Activated T-cell treated with anti-CD3 and anti-CD28 coated beads, Interleukin-2, amount 50 U/mL, for 1 hour (primary cell): ENCODE results near the gene MACROD2.
"Not testable (repeated sequence)": the region's sequence is repeated elsewhere in the genome, so short reads cannot be mapped to it uniquely, and the experiment has no call there.

ENCODE experiments used
- DNase-seq: peaks from one replicate; pipeline ENCODE4 v3.0.0-alpha.2; 2020

MACROD2 gene

DNA sequence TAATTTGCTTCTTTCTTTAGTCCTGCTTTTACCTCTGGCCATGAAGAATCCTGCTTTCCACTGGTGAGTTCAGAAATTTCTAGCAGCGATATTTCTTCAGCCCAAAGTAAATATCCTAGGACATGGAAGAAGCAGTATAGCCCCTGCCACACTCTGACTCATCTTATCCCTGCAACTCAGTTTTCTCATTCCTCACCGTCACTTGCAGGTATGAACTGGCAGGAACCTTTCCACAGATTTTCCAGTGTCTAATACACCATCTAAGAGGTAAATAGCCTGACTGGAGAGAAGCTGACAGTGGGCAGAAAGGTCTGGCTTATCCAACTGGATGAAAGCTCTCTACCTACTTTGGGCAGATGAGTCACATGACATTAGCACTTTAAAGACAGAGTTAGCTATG is 1158.8 kb downstream of the MACROD2 start:
- DNase-seq, result no peak

DNA sequence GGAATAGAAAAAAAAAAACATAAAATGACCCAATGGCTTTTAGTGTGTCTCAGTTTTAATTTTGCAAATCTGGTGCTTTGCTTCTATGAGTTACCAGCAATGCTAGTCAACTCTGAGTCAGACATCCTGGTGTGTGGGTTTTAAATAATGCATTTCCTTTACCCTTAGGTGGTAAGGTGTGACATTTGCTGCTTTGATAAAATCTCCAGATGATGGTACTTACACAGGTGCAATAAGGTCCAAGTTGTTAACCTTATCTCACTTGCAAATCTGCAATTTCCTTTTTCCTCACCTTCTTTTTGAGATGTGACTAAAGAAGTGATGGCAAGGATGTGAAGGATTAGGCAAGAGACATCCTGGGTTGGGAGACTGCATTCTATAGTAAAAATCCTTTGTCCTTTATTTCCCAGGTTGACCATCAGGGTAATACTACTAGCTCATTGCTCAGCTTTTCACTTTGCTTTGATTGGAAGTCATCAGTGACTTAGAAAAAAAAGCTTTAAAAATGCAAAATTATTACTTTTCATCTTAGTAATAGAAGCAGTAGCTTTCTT is 1160.6 kb downstream of the MACROD2 start:
- DNase-seq, result no peak

DNA sequence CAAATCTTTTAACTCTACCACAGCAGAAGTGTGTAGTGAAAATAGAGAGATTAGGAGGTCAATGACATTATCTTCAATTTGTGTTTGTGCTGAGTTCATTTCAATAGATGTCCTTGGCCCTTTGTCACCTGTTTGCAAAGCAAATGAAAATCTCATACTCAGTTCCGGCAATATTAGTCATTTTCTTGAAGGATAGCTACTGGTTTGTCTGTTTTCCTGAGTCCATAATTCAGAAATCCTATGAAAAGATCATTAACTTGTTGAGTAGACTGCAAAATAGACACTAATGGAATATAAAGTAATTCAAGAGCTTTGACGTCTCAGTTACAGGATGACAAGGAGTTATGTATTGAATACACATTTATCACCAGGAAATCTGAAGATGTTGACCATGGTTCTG is 1163.2 kb downstream of the MACROD2 start:
- DNase-seq, result no peak

DNA sequence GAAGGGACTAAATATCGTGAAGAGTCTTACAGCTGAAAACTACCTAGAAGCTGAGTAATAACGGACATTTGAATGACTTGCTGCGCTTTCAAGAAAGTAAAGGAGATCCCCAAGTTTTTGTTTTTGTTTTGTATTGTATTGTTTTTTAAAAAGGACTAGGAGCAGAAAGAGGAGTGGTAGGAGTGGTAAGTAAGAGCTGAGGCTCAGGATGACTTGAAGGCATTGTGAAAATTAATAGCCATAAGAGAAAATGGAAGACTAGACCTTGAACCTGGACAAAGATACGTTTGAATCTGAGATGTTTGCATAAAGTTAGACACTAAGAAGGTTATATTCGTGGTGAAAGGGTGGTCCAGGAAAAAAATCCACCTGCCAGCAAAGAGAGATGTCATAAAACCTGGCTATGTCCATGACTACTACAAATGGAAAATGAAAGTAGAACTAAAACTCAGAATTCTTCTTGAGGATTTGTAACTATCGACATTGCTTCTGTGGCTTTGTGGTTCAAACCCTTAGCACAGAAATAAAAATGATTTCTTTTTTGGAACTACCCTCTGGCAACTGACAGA is 1166.8 kb downstream of the MACROD2 start:
- DNase-seq, result no peak

DNA sequence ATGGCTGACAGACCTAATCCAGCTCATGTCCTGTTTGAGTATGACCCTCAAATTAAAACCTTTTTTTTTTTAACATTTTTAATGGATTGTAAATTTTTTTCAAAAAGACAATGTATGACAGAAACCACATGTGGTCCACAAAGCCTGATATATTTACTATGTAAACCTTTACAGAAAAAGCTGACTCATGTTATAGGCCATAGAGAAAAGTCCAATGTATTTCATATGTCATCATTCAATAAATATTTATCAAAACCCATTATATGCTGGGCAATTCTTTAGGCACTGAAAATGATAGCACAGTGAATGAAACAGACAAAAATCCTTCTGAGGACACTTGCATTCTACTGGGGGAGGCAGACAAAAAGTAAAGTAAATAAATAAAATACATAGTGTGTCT is 1168.3 kb downstream of the MACROD2 start:
- DNase-seq, result no peak

DNA sequence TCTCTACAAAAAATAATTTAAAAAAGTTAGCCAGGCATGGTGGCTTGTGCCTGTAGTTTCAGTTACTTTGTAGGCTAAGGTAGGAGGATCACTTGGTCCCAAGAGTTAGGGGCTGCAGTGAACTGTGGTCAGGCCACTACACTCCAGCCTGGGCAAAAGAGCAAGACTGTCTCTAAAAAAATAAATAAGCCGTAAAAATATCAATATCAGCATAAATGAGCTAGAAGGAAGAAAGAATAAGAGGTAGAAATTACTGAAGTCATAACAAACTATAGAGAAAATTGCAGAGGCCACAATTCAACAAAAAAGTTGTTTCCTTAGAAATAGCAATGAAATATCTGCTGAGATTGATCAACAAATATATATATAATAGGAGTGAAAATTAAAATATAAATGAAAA is 1169.4 kb downstream of the MACROD2 start:
- no peak for DNase-seq

DNA sequence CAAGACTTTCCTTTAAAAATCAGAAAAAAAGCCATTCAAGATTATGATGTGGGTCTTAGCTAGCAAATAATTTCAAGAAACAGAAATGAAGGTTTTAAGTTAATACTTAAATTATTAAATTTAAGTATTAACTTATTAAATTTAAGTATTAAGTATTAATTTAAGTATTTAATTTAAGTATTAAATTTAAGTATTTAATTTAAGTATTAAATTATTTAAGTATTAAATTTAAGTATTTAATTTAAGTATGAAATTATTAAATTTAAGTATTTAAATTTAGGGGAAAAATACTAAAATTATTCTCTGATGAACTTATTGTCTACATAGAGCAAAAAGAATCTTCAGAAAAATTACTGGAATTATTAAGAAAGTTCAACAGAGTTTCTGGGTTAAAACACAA is 1171.4 kb downstream of the MACROD2 start:
- no peak for DNase-seq

DNA sequence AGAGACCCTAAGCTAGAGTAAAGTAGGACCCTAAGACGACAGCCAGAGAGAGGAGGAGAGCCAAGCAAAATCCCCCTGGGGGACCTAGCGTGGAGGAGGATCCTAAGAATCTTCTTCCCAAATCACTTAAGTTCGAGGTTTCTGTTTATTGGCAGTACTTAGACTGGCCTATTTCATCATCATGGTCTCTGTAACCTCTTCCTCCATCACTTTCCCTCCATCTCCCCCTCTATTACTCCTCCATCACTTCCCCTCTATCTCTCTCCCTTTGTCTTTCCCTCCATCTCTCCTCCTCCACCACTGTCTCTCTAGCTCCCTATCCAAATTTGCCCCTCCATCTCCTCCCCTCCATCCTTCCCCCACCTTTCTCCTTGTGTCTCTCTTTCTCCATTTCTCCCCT is 1175.7 kb downstream of the MACROD2 start:
- DNase-seq, result no peak

DNA sequence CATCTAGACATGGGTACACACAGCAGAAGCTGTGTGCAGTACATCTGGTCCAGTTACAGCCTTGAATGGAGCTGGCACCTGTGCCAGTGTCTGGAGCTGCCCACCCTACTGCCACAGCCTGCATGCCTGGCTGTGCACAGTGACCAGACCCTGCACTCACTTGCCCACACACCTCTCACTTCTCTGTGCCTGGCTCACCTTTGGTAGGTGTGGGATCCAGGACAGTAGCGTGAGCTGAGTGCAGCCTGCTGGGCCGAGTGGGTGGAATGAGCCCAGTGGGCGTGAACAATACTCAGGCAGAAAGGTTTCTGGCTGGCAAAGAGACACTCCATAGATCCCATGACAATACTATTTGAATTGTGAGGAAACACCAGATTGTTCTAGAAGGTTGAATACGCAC is 1181.6 kb downstream of the MACROD2 start:
- no peak for DNase-seq

DNA sequence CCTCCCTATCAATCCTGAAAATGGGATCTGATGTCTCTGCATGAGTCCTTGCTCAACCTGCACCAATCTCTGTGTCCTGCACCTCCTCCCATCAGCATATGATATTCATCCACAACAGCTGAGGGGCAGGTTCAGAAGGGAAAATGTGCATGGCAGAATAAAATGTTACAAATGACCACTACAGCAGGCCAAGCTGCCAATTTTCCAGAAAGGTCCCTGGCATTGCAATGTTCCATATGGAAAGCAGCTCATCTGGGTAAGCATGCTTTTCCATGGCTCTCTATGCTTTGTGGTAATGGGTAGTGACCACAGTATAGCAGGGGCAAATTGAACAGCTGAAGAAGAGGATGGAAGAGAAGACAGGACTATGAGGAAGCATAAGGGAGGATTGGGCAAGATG is 1183.3 kb downstream of the MACROD2 start:
- DNase-seq, result no peak

DNA sequence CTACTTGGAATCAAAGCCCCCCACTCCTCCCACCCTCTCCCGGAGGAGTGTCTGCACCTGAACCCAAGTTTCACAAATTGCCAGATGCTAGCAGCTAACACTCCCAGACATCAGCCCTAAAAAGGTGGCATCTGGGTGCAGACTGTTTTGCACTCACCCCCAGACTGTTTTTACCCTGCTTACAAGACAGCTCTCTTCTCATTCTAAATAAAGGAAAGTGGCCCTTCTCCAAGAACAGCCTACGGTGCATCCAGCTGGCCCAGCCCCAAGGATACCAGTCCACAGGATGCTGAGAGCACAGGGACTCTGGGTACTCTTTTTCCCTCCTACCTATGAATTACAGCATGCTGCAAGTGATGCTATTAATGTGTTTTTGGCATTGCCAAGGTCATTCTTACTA is 1184.1 kb downstream of the MACROD2 start:
- no peak for DNase-seq

DNA sequence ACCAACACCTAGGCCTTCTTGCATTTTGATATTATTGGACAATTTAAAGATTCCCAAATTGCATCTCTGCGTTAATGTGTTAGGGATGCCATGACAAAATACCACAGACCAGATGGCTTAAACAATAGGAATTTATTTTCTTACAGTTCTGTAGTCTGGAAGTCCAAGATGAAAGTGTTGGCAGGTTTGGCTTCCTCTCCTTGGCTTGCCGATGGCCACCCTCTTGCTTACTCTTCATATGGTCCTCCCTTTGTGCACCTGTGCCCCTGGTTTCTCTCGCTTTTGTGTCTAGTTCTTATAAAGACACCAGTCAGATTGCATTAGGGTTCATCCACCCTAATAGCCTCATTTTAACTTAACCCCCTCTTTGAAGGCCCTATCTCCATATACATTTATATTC is 1184.5 kb downstream of the MACROD2 start:
- no peak for DNase-seq

DNA sequence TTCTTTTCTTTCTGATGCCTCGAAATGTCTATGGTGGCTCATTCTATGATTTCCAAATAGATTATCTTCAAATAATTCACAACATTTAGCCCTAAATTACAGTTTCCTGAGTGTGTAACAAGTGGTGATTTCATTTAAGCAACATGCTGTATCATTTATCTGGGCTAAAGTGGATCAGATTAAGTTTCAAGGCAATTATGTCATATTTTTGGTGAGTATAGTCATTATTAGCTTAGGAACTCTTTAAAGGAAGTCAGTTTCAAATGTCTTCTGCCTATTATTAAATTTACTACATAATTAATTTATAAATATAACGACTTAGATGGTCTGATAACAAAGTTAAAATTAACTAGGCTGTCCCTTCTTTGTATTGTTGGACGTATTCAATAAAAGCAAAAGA is 1190.0 kb downstream of the MACROD2 start:
- DNase-seq, result no peak

DNA sequence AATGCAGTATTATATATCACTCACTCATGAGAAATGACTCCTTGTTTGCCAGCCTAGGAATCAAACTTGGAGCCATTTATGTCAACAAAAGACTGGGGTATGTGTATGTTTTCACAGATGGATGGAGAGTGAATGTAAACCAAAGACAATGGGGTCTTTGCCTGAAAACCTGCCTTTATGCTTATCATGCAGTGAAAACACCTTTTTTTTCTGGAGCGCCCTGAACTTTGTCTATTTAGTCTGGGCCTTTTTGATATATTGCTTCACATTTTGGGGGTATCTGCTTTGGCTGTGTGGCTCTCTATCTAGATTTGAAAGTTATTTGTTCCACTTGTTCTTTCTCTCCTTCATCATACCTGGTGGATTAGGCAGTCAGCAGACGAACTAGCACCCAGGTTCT is 1190.6 kb downstream of the MACROD2 start:
- DNase-seq, result no peak

DNA sequence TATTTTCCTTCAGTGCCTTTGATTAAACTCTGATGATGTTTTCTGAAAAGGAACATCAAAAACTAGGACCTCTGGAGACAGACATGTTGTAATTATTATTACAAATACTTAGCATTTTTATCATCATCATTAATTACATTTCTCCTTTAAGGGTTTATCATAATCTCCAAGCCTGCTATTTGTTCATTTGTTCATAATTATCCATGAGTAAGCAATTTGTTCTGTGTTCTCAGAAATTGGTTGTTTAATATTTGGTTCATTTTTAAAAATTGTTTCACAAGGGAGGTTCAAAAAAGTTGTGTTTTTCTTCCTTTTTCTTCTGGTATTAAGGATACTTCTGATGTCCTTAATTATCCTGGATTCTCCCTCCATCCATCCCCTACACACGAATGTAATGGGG is 1192.3 kb downstream of the MACROD2 start:
- no peak for DNase-seq

DNA sequence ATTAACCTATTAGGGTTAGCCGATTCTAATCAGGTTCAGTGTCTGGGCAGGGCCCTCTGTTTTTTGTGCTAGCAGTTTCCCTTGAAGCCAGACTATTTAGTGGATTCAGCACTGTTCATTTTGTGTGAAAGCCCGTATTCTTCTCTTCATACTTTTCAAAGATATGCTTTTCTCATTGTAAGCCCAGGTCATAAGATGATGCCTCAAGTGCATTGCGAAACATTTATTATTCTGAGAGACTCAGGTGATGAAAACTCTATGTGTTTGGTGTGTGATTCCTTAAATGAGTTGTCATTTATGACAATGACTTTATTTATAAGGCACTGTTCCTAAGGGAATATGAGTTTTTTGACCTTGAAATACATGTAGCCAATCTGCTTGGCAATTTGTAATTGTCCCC is 1193.1 kb downstream of the MACROD2 start:
- DNase-seq, result no peak

DNA sequence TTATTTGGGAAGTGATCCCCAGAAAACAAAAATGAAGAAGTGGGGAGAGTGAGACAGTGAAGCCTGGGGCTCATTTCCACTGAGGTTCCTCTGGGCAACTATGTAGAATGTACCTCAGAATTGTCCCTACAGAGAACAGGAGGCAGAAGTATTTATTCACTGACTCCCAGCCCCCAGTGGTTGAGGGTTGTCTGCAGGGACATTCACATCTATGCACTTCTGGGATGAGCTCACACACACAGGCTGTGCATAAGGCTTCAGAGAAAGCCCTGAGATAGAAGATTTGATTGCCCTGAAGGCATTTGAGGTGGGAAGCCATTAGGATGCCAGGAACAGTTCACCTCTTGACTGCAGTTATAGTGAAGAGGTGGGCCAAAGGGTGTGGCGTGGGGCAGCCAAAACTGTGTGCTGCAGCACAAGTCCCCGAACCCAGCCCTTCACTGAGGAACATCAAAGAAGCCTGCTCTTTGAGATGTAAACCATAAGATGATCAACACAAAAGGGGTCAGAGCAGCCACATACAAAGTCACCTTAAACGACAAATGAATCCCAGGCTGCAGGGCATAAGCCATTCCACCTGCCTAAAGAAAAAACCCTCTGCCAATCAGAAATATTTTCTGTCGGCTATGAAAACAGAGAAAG is 1195.9 kb downstream of the MACROD2 start:
- no peak for DNase-seq

DNA sequence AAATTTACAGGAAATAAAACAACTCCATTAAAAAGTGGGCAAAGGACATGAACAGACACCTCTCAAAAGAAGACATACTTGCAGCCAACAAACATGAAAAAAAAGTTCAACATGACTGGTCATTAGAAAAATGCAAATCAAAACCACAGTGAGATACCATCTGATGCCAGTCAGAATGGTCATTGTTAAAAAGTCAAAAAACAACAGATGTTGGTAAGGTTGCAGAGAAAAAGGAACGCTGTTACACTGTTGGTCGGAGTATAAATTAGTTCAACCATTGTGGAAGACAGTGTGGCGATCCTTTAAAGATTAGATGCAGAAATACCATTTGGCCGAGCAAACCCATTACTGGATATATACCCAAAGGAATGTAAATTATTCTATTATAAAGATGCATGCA is 1200.1 kb downstream of the MACROD2 start:
- no peak for DNase-seq

DNA sequence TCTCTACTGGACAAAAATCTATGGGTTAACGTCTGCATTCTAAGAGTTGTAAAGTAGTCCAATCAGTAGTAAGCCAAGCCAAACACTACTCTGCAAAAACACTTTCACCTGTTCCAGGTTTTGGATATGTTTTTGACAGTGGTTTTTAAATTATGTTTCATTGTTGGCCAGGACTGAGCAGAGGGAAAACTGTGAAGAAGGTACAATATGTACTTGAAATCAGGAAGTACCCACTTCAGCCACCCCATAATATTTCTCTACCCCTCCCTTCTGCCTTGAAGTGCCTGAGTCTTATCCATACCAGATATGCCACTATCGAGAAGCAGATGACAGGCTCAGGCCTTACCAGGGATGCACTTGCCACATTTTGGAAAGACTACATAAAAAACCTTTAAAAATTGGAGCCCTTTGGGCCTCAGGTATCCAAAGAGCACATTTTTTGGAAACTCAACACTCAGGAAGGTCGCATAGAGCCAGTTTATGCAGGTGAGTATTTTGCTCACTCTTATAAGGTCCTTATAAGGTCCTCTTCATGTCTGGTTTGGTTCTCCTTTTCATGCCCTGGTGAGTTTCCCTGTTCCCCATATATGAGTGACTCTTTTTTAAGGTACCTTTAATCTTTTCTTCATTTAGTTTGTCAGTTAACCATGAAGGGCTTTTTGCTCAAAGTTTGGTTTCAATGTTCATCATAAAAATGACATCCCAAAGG is 1201.4 kb downstream of the MACROD2 start:
- DNase-seq, result no peak

DNA sequence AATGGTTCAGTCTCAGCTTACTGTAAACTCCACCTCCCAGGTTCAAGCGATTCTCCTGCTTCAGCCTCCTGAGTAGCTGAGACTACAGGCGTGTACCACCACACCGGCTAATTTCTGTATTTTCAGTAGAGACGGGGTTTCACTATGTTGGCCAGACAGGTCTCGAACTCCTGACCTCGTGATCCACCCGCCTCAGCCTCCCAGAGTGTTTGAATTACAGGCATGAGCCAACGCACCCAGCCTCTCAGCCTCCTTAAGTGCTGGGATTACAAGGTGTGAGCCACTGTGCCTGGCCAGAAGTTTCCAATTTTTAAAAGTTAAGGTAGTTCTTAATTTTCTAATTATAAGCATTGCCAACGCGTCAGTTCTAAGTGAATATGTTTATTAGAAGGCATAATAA is 1202.7 kb downstream of the MACROD2 start:
- not testable (repeated sequence) for DNase-seq

DNA sequence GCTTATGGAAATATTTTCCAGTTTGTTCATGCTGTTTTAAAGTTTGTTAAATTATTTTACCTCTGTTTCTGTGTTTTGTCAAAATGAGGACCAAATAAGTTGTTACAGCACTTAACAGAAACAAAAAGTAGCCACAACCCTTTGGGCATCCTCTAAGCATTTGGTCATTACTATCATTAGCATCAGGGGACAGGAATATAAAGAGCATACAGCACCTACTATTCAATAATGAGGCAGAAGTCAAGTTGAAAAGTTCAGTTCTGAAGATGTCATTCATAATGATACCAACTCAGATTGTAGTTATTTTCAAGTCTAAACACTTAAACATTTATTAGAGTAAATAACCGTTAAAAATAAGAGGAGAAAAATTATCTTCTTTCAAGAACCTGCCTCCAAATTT is 1204.4 kb downstream of the MACROD2 start:
- no peak for DNase-seq

DNA sequence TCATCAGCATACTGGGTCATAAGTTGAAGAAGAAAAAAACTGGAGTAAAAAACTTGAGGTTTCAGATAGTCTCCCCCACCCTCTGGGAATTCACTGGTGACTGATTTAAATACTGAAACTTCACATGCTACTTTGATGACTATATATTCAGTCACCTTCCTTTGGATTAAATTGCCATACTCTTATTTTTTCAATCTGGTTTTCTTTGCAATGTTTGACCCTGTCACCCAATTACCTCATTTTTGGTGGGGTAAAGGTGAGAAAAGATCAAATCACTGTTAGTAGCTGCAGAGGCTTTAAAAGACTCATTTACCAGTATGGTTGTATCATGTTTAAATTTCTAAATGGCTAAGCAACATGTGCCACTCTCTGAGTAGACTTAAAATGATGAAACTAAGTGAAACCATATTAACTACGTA is 1204.8 kb downstream of the MACROD2 start:
- no peak for DNase-seq

DNA sequence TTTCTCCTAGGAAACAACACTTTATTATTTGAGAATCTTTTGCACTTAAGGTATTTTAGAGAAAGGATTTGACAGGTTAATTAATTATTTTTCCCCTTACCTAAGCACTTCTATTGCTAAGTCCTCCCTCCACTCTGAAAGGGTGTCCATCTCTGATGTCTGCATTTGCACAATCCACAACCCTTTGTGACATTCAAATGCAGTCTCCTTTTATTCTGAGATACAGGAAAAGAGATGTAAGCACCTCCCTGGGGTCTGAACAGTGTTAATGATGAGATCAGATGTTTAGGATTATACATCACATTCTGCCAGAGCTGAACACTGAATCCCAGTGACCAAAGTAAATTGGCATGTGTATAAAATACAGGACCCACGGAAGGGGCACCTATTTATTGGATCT is 1206.3 kb downstream of the MACROD2 start:
- DNase-seq, result no peak

DNA sequence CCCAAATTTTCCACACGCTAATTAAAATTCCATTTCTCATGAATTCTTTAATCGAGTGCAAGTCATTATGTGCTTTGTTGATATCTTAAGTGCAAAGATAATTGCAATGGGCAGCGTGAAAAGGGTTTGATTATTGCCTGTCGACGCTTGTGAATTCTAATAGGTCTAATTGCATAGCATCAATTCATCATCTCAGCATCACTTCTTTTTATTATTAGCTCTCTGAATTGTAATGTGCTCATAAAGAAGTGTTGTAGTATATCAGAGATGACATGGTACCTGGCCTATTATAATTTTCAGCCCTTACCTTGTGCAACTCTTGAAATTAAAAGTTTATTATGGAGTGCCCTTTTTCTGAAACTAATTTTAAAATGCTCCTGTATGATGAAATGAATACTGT is 1208.9 kb downstream of the MACROD2 start:
- no peak for DNase-seq
